Type B pancreatic cell (in vitro differentiated cells): ENCODE data around the gene PSMA5. TPM values are rescaled to one million over a fixed set of nuclear protein-coding genes. Genes with fewer than 3 reads are reported as not detected.
"Not testable (repeated sequence)": the region's sequence is repeated elsewhere in the genome, so short reads cannot be mapped to it uniquely, and the experiment has no call there.

ENCODE experiments used
- DNase-seq: peaks from one replicate; pipeline ENCODE4 v3.0.0; 2021; ENCODE audit warnings: mixed read lengths; ENCODE audit not compliant: unreplicated experiment; ENCODE audit errors: extremely low spot score
- H3K27ac Mint-ChIP-seq: 2 replicates; pipeline ENCODE4 v1.8.0; 2021; ENCODE audit warnings: mild to moderate bottlenecking, mixed read lengths
- H3K27me3 Mint-ChIP-seq: 2 replicates; pipeline ENCODE4 v1.8.0; 2021; ENCODE audit warnings: mixed read lengths
- H3K36me3 Mint-ChIP-seq: 2 replicates; pipeline ENCODE4 v1.8.0; 2021; ENCODE audit warnings: mixed read lengths
- H3K4me1 Mint-ChIP-seq: one replicate; pipeline ENCODE4 v1.8.0; 2021; ENCODE audit warnings: mixed read lengths; ENCODE audit not compliant: unreplicated experiment
- H3K4me3 Mint-ChIP-seq: 2 replicates; pipeline ENCODE4 v1.8.0; 2021; ENCODE audit warnings: mild to moderate bottlenecking, mixed read lengths
- H3K9me3 Mint-ChIP-seq: 2 replicates; pipeline ENCODE4 v1.8.0; 2021; ENCODE audit warnings: mixed read lengths
- CTCF ChIP-seq: fragments of 200-600 bp; sonication (generic); conservative IDR thresholded peaks from 2 replicates; pipeline ENCODE4 v1.5.0; 2021; ENCODE audit warnings: antibody characterized with exemption, mild to moderate bottlenecking
- total RNA-seq: library from RNA; stranded (reverse); gene quantifications from 2 replicates; pipeline ENCODE4 v1.2.1, GENCODE V29; 2021; ENCODE audit warnings: low replicate concordance

The PSMA5 gene
- total RNA-seq, 1 donor from 2014 or later = 84.3 TPM

- no peak overlapping the region for H3K27ac Mint-ChIP-seq
- H3K4me3 Mint-ChIP-seq = no peak overlapping the region
- no peak for DNase-seq
- H3K27me3 Mint-ChIP-seq = peaks cover 59% of the 10 kb centered on the region
- no peak for TF ChIP-seq CTCF
- H3K36me3 Mint-ChIP-seq = no peaks in the 10 kb centered on the region
- H3K9me3 Mint-ChIP-seq = peaks cover 12% of the 10 kb centered on the region
- H3K4me1 Mint-ChIP-seq = no peaks in the 10 kb centered on the region
These were observed 31.6 kb upstream of the PSMA5 start for GRCh38 chr1:109457819-109458218.

- Mint-ChIP-seq H3K27me3 (peaks cover 48% of the 10 kb centered on the region), H3K4me1 (no peaks in the 10 kb centered on the region), H3K36me3 (no peaks in the 10 kb centered on the region), H3K27ac (no peak overlapping the region), H3K4me3 (no peak overlapping the region), H3K9me3 (peaks cover 12% of the 10 kb centered on the region)
- no peak for DNase-seq
- no peak for TF ChIP-seq CTCF
These were observed 28.4 kb upstream of the PSMA5 start for GRCh38 chr1:109454497-109455133.

- Mint-ChIP-seq H3K36me3 (no peaks in the 10 kb centered on the region), H3K4me1 (no peaks in the 10 kb centered on the region), H3K27me3 (peaks cover 58% of the 10 kb centered on the region), H3K9me3 (no peaks in the 10 kb centered on the region), H3K27ac (no peak overlapping the region), H3K4me3 (no peak overlapping the region)
- DNase-seq = no peak
- TF ChIP-seq CTCF = no peak
These were observed 21.3 kb upstream of the PSMA5 start for GRCh38 chr1:109447524-109447923.

GRCh38 chr1:109445949-109446695 lies 19.9 kb upstream of the PSMA5 start:
- not testable (repeated sequence) for H3K4me3 Mint-ChIP-seq, DNase-seq, H3K36me3 Mint-ChIP-seq, H3K27ac Mint-ChIP-seq, H3K4me1 Mint-ChIP-seq, H3K9me3 Mint-ChIP-seq
- peaks cover 53% of the 10 kb centered on the region for H3K27me3 Mint-ChIP-seq

- no peak for DNase-seq
- Mint-ChIP-seq H3K27me3 (peaks cover 39% of the 10 kb centered on the region), H3K9me3 (no peaks in the 10 kb centered on the region), H3K36me3 (no peaks in the 10 kb centered on the region), H3K4me1 (no peaks in the 10 kb centered on the region), H3K27ac (no peak overlapping the region), H3K4me3 (no peak overlapping the region)
- no peak for TF ChIP-seq CTCF
These were observed 18.1 kb upstream of the PSMA5 start for GRCh38 chr1:109444346-109444745.

- H3K36me3 Mint-ChIP-seq = no peaks in the 10 kb centered on the region
- no peak overlapping the region for H3K4me3 Mint-ChIP-seq
- peaks cover 32% of the 10 kb centered on the region for H3K27me3 Mint-ChIP-seq
- H3K27ac Mint-ChIP-seq = no peak overlapping the region
- DNase-seq = no peak
- TF ChIP-seq CTCF = no peak
- H3K4me1 Mint-ChIP-seq = no peaks in the 10 kb centered on the region
- H3K9me3 Mint-ChIP-seq = no peaks in the 10 kb centered on the region
These were observed 17.2 kb upstream of the PSMA5 start for GRCh38 chr1:109443476-109443875.
